B cell (primary cell): ENCODE data around the gene NDST4. TPM values are rescaled to one million over a fixed set of nuclear protein-coding genes. Genes with fewer than 3 reads are reported as not detected.

Experiments used
- ATAC-seq: fragments of 200-7000 bp; cut with Tn5 transposase; one replicate; pipeline ENCODE4 v1.10.0; 2021; ENCODE audit warnings: low read depth, mild to moderate bottlenecking, moderate number of reproducible peaks, moderate library complexity
- CTCF ChIA-PET: fragments of 350-600 bp; sonication (Branson Sonifier 250); formaldehyde crosslinking; loops from one replicate; lab custom pipeline; 2021; ENCODE audit warnings: antibody characterized with exemption, inconsistent platforms; lab: Charles Lee
- POLR2A ChIA-PET: fragments of 350-600 bp; sonication (Branson Sonifier 250); formaldehyde crosslinking; loops from one replicate; lab custom pipeline; 2021; ENCODE audit warnings: antibody characterized with exemption; lab: Charles Lee
- DNase-seq: peaks from one replicate; pipeline ENCODE4 v3.0.0; 2013
- H2AFZ ChIP-seq: 2 replicates; pipeline ENCODE4 v1.6.1; 2012; ENCODE audit warnings: mild to moderate bottlenecking, low read depth, low read length; ENCODE audit not compliant: insufficient read depth, poor library complexity, severe bottlenecking
- H3K27ac ChIP-seq, 2 donors: 1 replicate in 1 of 2; 2 replicates in 1 of 2; pipeline ENCODE4 v1.5.1; 2012 to 2013; ENCODE audit warnings: low read length in 2 of 2, mild to moderate bottlenecking in 2 of 2, moderate library complexity in 1 of 2
- H3K27me3 ChIP-seq, 4 experiments: fragments of 200-600 bp in 1 of 4; sonication (generic) in 1 of 4; replicated peaks in 1 of 4; 1 replicate in 2 of 4; 2 replicates in 2 of 4; pipeline versions ENCODE4 v1.6.1 to v1.7.0; 2013 to 2016; ENCODE audit warnings: low read length in 3 of 4, mild to moderate bottlenecking in 2 of 4, mixed read lengths in 1 of 4, moderate library complexity in 1 of 4; ENCODE audit not compliant: insufficient read depth in 4 of 4, control insufficient read depth in 3 of 4; ENCODE audit errors: control extremely low read depth in 1 of 4
- H3K36me3 ChIP-seq, 2 experiments: replicated peaks in 1 of 2; 1 replicate in 1 of 2; 2 replicates in 1 of 2; pipeline versions ENCODE4 v1.6.1 to v1.7.1; 2013; ENCODE audit warnings: low read length in 1 of 2; ENCODE audit not compliant: insufficient read depth in 2 of 2, control insufficient read depth in 1 of 2; ENCODE audit errors: control extremely low read depth in 1 of 2, extremely low read depth in 1 of 2
- H3K4me1 ChIP-seq, 2 donors: fragments of 200-600 bp in 1 of 2; sonication (generic) in 1 of 2; 1 replicate in 1 of 2; 2 replicates in 1 of 2; pipeline versions ENCODE4 v1.5.1 to v1.6.1; 2013 to 2017; ENCODE audit warnings: low read length in 2 of 2; ENCODE audit not compliant: control insufficient read depth in 2 of 2, insufficient read depth in 2 of 2
- H3K4me2 ChIP-seq: replicated peaks from 2 replicates; pipeline ENCODE3; 2012; ENCODE audit warnings: mild to moderate bottlenecking, low read depth, low read length; ENCODE audit not compliant: poor library complexity, severe bottlenecking
- H3K4me3 ChIP-seq, 5 experiments: fragments of 200-600 bp in 1 of 5; sonication (generic) in 1 of 5; 1 replicate in 3 of 5; 2 replicates in 2 of 5; pipeline versions ENCODE4 v1.5.1 to v1.7.0; 2011 to 2016; ENCODE audit warnings: low read length in 4 of 5, mild to moderate bottlenecking in 4 of 5, low read depth in 2 of 5, control low read depth in 1 of 5, moderate library complexity in 1 of 5; ENCODE audit not compliant: insufficient read depth in 1 of 5; ENCODE audit errors: control extremely low read depth in 1 of 5, extremely low read depth in 1 of 5
- H3K79me2 ChIP-seq: fragments of 200-600 bp; sonication (generic); one replicate; pipeline ENCODE4 v1.6.0; 2016; ENCODE audit warnings: low read length; ENCODE audit not compliant: control insufficient read depth, insufficient read depth
- H3K9ac ChIP-seq: fragments of 200-600 bp; sonication (generic); 2 replicates; pipeline ENCODE4 v1.6.1; 2017; ENCODE audit warnings: mild to moderate bottlenecking, low read length, moderate library complexity
- H3K9me3 ChIP-seq, 3 donors: one replicate each; pipeline versions ENCODE4 v1.6.1 to v1.7.1; 2013; ENCODE audit warnings: low read length in 2 of 3; ENCODE audit not compliant: control insufficient read depth in 2 of 3, insufficient read depth in 1 of 3; ENCODE audit errors: control extremely low read depth in 1 of 3
- H4K20me1 ChIP-seq: 2 replicates; pipeline ENCODE4 v1.6.0; 2012; ENCODE audit warnings: mild to moderate bottlenecking, low read length; ENCODE audit not compliant: insufficient read depth, control insufficient read depth, poor library complexity, severe bottlenecking
- H3K27ac Mint-ChIP-seq: one replicate; pipeline ENCODE4 v1.8.0; 2021; ENCODE audit warnings: mixed read lengths
- H3K27me3 Mint-ChIP-seq: one replicate; pipeline ENCODE4 v1.8.0; 2021; ENCODE audit warnings: mixed read lengths
- H3K4me1 Mint-ChIP-seq: one replicate; pipeline ENCODE4 v1.8.0; 2021; ENCODE audit warnings: mixed read lengths
- H3K4me3 Mint-ChIP-seq: one replicate; pipeline ENCODE4 v1.8.0; 2021; ENCODE audit warnings: mixed read lengths
- H3K9me3 Mint-ChIP-seq: one replicate; pipeline ENCODE4 v1.8.0; 2022; ENCODE audit warnings: mixed read lengths; ENCODE audit not compliant: insufficient read depth
- EZH2 ChIP-seq: IDR thresholded peaks from 2 replicates; pipeline ENCODE4 v1.6.1; 2012; ENCODE audit warnings: borderline replicate concordance, low read depth, mild to moderate bottlenecking, moderate library complexity, low read length; ENCODE audit not compliant: insufficient read depth, poor library complexity, severe bottlenecking
- WGBS: methylation state at CpG from one replicate; pipeline ENCODE4 v1.1.5; 2013; ENCODE audit warnings: missing lambda C conversion rate; ENCODE audit not compliant: insufficient coverage; 5-methylcytosine and 5-hydroxymethylcytosine counted together
- intact Hi-C: fragments of 100-400 bp; cut with micrococcal nuclease; formaldehyde crosslinking; loops from one replicate; pipeline ENCODE4 v1.10.0; 2022
- polyA plus RNA-seq: library from polyadenylated mRNA; depleted of rRNA; stranded (reverse); fragments of >200 nt; gene quantifications from 2 replicates; pipeline ENCODE4 v1.2.3, GENCODE V29; 2012
- total RNA-seq, 2 donors: library from RNA; stranded (reverse); fragments of 120-200 nt in 1 of 2; gene quantifications; 1 replicate in 1 of 2; 2 replicates in 1 of 2; pipeline versions ENCODE4 v1.2.3 to v1.2.4, GENCODE V29; 2013 to 2022
- TF ChIP-seq, protein P1 (sequence below): fragments of 200-600 bp; IDR thresholded peaks from one replicate; pipeline ENCODE4 v1.8.0; 2022; ENCODE audit warnings: antibody characterized with exemption, mild to moderate bottlenecking

Gene NDST4
- total and polyA plus RNA-seq, 2 donors (not counting 1 experiment from before 2014, with no cell fraction given): not detected

DNA sequence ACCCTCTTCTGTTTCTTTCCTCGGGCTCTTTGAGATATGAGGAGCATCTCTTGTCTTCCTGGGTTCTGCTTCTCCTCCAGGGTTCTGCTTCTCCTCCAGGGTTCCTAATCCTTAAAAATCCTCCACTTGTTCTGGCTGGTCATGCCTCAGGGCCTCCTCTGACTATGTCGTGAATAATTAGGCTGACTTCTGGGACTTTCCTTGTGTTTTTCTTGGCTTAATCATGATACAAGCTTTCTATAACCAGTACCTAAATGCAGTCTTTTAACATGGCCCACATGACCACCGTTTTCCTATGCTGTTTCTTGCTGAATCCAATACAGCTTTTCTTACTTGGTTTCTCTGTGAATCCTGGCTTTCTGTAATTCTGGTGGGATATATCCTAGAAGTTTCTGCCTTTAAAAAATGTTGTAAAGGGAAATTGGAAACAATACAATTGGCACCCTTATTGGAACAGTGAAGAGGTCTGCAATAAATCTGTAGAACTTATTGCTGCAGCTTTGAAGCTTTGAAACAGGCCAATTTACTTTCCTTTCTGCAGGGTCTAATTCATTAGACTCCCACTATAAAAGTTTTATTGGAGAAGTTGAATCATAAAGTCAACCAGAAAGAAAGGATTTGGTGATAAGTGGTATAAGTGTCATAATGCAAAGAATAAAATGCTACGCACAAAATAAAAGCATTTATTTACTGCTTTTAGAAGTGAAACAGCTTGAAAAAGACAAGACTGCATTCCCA lies 301.7 kb downstream of the NDST4 start:
- Histone ChIP-seq H3K27me3 (no peaks in the 10 kb centered on the region), H3K4me2 (no peak overlapping the region), H3K79me2 (no peaks in the 10 kb centered on the region), H4K20me1 (no peaks in the 10 kb centered on the region), H3K9me3 (no peaks in the 10 kb centered on the region), H2AFZ (no peak overlapping the region), H3K27ac (no peak overlapping the region), H3K4me3 (no peak overlapping the region), H3K36me3 (no peaks in the 10 kb centered on the region), H3K4me1 (no peaks in the 10 kb centered on the region), H3K9ac (no peak overlapping the region)
- intact Hi-C loops: no loop called here
- no peaks in the 10 kb centered on the region for H3K9me3 Mint-ChIP-seq
- no peak for ATAC-seq
- H3K4me3 Mint-ChIP-seq: no peak overlapping the region
- no peak for DNase-seq
- POLR2A ChIA-PET: no interaction called here
- no peaks in the 10 kb centered on the region for H3K4me1 Mint-ChIP-seq
- no peak for TF ChIP-seq EZH2
- TF ChIP-seq, protein P1, sequence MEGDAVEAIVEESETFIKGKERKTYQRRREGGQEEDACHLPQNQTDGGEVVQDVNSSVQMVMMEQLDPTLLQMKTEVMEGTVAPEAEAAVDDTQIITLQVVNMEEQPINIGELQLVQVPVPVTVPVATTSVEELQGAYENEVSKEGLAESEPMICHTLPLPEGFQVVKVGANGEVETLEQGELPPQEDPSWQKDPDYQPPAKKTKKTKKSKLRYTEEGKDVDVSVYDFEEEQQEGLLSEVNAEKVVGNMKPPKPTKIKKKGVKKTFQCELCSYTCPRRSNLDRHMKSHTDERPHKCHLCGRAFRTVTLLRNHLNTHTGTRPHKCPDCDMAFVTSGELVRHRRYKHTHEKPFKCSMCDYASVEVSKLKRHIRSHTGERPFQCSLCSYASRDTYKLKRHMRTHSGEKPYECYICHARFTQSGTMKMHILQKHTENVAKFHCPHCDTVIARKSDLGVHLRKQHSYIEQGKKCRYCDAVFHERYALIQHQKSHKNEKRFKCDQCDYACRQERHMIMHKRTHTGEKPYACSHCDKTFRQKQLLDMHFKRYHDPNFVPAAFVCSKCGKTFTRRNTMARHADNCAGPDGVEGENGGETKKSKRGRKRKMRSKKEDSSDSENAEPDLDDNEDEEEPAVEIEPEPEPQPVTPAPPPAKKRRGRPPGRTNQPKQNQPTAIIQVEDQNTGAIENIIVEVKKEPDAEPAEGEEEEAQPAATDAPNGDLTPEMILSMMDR: no peak
- no peak overlapping the region for H3K27ac Mint-ChIP-seq
- CTCF ChIA-PET: interaction anchor here (1.5 kb wide), 1 partner anchor 17 kb away, joined by 5 read pairs; no protein-coding TSS in a partner anchor
- 100% methylated on average over 2 of the region's 4 CpGs for WGBS
- peaks cover 7% of the 10 kb centered on the region for H3K27me3 Mint-ChIP-seq

DNA sequence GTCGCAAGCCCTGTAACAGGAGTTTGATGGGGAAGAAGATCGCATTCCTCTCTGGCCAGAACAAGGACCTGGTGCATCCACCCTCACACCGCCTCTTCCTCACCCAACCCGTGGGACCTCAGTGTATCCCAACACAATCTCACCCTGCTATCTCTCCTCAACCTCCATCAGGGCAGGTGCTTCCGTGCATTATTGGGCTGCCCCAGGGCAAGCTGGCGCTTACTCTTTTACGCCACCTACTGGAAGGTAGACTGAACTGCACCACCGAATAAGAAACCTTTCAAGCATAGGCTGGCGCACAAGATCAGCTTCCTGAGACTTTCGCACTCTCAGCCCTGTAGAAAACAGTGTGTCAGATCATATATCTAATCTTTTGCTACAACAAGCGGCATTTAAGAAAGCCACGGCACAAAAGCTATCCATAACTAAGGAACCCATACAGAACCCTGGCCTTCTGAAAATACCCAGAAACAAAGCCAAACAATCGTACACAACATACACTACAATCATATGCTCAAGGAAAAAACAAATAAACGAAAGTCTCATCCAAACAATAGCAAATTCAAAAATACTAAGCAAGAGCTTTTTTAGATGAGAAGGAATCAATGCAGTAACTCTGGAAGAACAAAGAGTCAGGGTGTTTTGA lies 305.5 kb downstream of the NDST4 start:
- CTCF ChIA-PET: interaction anchor here (0.6 to 2.4 kb wide), 15 partner anchors 8 to 1413 kb away, joined by 3 to 12 read pairs (median 4); no protein-coding TSS in a partner anchor
- DNase-seq: peak; percentile 58
- Mint-ChIP-seq H3K27me3 (peaks cover 7% of the 10 kb centered on the region), H3K4me3 (no peak overlapping the region), H3K9me3 (no peaks in the 10 kb centered on the region), H3K4me1 (no peaks in the 10 kb centered on the region), H3K27ac (no peak overlapping the region)
- no peaks in the 10 kb centered on the region for H4K20me1 ChIP-seq
- ATAC-seq: peak; percentile 89
- no peaks in the 10 kb centered on the region for H3K9me3 ChIP-seq
- H3K27ac ChIP-seq: no peak overlapping the region
- H2AFZ ChIP-seq: no peak overlapping the region
- no peaks in the 10 kb centered on the region for H3K36me3 ChIP-seq
- H3K4me1 ChIP-seq: no peaks in the 10 kb centered on the region
- H3K79me2 ChIP-seq: no peaks in the 10 kb centered on the region
- no peak for TF ChIP-seq EZH2
- TF ChIP-seq, protein P1: peak; percentile 93
- no peaks in the 10 kb centered on the region for H3K27me3 ChIP-seq
- H3K4me2 ChIP-seq: no peak overlapping the region
- 39% methylated on average over 11 of the region's 14 CpGs for WGBS
- no peak overlapping the region for H3K4me3 ChIP-seq
- POLR2A ChIA-PET: interaction anchor here (0.6 kb wide), 1 partner anchor 442 kb away, joined by 5 read pairs; no protein-coding TSS in a partner anchor
- H3K9ac ChIP-seq: no peak overlapping the region
- intact Hi-C loops: loop anchor here (1.0 to 10.0 kb wide), 2 partner anchors 422 to 1413 kb away; no protein-coding TSS in a partner anchor
